GM21528 (cell line): ENCODE data around the gene PLXNA4.

ENCODE experiments used
- ATAC-seq: cut with Tn5 transposase; IDR thresholded peaks from one replicate; pipeline ENCODE4 v1.9.1; 2021; ENCODE audit warnings: mild to moderate bottlenecking, moderate library complexity; ENCODE audit not compliant: unreplicated experiment, low FRiP score

PLXNA4 gene

DNA sequence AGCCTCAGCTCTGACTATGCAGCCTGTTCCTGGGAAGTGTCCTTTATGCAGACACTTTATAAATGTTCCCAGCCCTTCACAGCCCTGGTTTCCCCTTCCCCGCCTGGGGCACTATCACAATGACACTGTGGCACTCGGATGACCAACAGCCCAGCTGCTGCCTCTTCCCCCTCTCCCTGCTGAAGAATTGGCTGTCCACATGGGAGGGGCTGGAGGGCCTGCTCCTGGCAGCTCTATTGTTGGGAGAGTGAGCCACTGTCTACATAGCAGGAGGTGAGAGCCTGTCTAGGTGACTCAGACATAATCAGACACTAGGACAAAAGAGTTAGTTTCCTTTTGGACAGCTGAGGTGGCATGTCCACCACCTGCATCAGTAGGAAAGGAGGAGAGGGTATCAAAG, 437.5 kb downstream of the PLXNA4 start:
- no peak for ATAC-seq

DNA sequence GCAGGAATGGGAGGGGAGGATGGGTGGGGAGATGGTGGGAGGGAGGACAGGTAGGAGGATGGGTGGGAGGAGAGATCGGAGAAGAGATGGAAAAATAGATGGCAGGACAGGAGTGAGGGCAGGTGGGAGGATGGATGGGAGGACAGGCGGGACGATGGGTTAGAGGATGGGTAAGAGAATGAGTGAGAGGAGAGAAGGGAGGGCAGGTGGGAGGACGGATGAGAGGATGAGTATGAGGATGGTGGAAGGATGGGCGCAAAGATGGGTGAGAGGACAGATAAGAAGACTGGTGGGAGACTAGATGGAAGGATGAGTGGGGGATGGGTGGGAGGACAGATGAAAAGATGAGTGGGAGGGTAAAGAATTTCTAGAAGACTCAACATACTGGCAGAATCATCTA, 438.6 kb downstream of the PLXNA4 start:
- ATAC-seq, result no peak

DNA sequence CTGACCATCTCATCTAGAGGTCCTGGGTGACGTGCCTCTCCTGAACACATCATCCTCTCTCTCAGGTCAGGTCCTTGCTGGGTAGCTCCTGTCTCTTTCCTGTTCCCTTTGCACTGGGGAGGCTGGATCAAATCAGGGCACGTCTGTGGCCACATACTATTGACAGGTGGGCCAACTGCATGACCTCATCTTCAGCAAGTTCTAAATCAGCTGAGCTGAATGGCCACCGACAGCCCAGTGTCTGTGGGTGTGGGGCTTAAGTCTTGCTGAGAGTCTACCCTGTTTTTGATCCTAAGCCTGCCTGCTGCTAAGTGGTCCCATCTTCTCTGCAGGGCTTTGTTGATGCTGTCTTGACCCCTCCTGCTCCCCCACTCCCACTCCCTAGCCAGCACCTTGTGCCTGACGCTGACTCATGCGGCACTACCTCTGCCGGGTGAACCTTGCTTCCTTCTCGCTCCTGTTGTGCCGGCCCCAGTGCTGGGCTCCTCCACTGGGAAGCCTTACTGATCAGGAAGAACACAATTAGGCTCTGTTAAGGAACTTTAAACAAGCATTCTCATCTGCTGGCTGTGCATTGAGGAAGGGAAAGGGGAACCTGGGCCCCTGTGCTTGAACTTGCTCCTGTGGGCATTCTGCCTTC, 440.4 kb downstream of the PLXNA4 start:
- ATAC-seq, result no peak

DNA sequence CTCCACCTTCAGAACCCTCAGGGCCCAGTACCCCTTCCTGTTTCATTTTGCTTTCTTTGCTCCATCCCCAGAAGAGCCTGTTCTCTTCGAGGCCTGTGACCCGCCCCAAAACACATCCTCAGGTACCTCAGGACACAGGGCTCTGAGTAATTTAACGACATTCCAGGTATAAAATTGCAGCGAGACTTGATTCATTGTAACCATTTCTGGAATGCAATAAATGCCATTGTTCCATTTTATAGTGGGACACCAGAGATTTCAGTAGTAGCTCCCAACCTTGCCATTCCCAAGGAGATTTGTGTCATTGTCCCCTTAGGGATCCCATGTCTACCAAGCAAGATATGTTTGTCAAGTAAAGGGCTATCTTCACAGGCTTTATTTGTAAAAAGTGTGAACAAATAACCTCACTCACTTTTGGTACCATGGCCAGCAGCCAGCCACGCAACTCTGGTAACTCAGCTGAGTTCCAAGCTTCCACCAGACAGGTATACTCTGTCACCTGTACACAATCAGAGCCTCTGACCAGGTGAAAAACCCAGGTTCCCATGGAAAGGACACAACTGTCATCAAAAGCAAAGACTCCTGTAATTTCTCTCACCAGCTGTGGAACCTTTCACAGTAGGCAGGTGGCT, 441.3 kb downstream of the PLXNA4 start:
- no peak for ATAC-seq

DNA sequence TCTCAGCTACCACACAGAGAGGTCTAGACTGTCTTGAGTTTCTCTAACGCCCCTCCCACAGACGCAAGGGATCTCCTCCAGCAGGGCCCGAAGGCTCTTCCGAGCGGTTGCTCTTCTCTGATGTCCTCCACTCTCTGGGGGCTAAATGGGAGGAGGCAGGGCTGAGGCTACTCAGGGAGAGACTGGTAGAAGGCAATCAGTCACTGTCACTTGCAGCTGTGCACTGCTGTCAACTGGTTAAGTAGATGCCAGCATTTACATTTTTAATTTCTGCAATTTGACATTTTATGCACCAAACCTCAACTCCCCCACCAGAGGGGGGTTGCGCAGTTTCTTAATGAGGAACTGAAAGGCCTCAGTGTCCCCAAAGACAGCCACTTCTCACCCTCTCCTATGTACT, 442.8 kb downstream of the PLXNA4 start:
- ATAC-seq, result no peak

DNA sequence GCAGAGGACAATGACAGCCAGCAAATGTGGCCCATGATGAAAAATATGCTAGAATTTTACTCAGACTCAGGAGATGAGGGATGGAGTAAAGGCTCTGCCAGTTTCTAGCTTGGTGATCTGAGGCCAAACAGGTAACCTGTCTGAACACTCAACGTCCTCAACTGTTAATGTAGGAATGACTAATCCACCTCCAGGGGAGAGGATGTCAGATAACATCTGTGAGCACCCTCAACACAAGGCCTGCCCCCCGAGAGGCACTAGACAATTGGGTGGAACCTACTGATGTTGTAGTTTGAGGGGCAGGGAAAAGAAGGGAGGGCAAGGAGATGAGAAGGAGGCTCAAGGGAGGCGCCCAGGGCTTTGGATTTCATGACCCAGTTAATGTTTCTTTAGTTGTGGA, 445.1 kb downstream of the PLXNA4 start:
- no peak for ATAC-seq

DNA sequence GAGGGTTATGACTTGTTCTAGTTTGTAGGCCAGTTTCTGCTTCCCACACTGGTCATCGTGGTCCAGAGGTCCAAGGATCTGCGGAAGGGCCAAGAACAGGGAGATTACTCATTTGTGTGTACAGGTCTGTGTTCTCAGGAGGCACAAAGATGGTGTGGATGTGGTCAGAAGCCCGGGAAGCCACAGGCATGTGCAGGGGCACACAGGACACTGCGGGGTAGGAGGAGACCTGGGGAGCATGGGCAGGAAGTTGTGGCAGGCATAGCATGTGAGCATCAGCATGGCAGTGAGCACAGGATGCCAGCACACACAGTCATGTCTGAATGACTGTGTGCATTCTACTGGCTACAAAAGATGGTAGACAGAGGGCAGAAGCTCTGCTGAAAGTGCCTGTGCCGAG, 445.8 kb downstream of the PLXNA4 start:
- no peak for ATAC-seq

DNA sequence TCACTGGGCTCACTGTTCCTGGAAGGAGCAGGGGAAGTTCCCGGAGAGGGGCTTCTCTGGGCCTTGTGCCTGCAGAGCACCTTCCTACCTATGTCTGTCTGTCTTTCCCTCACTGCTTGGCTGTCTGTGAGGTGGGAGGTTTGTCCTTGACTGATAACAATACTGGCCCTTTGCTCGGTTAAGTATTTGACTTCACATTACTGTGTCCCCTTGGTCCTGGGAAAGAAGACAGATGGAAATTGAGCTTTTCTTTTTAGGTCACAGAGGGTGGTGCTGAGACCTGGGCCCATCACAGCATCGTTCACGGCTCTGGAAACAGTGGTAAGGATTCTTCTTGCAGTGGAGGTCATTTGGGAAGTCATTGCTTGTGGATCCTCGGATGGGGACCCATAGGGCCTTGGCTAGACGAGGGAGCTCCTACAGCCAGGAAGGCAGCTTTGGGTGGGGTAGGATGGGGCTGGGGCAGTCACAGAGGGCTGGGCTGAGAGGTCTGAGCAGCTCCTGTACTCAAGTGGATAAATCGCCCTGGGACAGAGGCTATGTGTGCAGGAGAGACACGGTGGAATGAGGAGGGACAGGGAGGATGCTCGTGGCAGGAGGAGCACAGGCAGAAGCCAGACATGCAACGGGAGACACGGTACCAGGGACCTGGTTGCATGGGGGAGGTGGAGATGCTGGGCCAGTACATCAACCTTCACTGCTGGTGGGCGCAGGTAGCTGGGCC, 450.2 kb downstream of the PLXNA4 start:
- no peak for ATAC-seq

DNA sequence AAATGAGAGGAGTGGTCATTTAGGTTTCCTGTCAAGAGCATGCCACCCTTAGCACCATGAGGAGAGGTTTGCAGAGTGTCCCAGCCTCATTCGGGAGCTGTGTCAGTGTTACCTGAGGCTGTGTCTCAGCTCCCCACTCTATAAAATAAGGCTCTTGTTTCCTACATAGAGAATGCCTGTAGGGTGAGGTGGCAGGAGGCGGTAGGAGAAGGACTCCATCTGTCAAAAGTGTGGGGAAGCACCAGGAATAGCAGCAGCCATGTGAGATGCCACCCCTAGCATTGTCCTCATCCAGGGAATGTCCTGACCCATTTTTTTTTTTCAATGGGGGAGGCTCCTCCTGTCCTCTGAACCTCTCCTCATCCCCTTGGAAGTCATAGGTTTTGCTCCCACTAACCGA, 451.2 kb downstream of the PLXNA4 start:
- ATAC-seq, result no peak

DNA sequence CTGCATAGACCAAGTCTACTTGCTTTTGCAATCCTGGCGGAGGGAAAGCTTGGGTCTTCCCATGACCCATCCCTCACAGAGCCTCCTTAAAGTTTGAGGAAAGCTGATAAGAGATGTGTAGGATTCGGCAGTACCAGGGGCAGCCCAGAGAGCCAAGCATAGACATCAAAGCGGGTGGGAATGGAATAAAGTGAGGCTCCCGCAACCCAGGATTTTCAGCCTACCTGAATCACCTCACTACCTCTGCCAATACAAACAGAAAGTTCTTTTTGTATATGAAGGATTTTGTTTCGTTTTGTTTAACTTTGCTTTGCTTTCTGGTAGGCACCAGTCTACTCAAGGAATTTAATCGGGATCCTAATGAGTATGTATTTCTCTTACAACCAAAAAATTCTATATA, 451.7 kb downstream of the PLXNA4 start:
- ATAC-seq, result no peak

DNA sequence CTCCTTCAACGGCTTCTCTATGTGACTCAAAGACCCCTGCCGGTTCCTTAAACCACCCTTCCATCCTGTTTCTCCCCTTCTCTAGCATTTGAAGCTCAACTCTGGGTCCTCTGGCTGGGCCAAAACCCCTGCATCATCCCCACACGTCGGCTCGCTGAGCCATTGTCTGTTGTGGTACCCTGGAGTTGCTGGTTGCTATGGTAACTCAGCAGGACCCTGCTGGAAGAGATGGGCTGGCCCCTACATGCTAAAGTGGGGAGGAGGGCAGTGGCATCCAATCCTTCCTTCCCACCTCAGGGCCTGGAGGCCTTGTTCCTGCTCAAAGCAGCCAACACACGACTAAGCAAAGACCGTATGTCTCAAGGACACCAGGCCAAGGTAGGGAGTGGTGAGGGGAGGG, 452.5 kb downstream of the PLXNA4 start:
- no peak for ATAC-seq

DNA sequence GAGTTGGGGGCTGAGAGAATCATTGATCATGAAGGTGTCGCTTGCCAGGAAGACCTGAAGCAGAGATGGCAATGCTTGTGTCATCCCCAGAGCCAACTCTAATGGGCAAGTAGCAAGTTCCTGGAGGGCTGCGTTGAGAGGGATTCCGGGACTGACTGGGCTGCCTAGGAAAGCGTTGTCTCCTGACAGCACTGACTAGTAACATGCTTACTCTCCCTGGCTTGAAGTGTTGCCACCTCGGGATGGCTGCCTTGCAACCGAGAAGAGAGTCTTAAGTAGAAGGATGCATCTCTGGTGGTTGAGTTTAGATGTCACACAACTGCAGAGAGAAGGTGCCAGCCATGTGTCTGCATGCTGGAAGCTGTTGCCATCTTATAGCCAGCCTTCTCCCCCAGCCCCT, 453.4 kb downstream of the PLXNA4 start:
- no peak for ATAC-seq

DNA sequence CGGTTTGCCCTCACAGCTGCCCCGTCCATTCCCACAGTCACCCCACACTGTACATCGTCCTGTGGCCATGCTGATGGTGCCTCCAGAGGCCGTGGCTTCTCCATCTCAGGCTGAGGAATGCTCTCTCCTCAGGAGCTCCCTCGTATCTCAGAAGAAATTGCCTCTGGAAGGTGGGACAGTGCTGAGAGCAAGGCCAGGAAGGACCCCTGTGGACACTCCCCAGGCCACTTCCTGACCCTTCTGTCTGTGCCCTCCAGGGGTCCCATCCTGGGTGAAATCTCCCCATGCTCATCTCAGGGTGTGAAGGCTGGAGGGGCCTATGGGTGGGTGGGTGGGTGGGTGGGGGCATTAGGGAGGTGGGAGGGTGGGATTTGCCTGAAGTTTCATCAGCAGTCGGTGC, 454.3 kb downstream of the PLXNA4 start:
- no peak for ATAC-seq

DNA sequence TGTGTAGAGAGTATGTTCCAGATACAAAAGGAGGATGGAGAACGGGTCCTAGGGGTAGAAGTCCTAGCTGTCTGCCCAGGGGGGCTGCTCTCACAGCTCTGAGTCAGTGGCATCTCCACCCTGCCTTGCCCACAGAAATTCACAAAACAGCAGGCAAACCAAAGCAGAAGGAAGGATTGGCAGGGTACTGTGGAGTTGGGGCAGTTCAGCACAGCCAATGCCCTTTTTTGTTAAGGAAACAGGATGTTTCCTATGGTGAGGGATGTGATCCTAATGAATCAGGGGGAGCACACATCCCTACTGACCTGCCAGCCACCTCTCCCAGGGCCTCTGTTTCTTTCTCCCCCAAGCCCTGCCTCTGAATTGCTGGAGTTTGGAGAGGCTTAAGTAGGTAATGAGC, 457.6 kb downstream of the PLXNA4 start:
- ATAC-seq, result no peak

DNA sequence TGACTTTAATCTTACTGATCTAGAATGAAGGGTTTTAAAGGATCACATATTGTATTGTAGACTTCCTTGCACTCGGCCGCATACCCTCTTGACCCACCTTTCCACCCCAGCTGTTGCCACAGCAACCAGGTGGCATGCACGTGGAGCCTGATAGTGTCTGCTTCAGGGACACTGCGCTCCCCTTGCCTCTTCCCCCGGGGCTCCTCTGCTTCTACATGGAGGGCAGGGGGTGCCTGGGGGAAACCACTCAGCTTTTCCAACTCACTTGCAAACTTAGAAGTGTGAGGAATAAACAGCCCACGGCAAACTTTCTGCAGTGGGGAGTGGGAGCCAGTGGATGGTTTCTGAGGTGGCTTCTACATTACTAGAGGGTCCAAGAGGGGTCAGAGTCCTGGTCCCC, 458.6 kb downstream of the PLXNA4 start:
- no peak for ATAC-seq

DNA sequence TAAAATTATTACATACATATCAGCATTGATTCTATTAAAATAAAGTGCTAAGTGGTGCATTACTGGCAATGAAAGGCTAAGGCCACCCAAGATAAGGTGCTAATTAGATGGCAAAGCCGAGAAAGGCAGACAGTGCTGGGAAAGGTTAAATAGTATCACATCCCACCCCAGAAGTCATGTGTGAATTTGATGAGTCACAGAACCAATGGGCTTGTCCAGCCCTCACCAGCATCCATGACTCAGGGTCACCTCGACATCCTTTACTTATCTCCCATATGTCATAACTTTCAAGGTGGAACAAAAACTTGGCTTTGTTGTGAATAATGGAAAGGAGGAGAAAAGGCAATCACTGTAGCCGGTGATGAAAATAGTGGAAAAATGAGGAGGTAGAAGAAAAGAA, 459.1 kb downstream of the PLXNA4 start:
- no peak for ATAC-seq

DNA sequence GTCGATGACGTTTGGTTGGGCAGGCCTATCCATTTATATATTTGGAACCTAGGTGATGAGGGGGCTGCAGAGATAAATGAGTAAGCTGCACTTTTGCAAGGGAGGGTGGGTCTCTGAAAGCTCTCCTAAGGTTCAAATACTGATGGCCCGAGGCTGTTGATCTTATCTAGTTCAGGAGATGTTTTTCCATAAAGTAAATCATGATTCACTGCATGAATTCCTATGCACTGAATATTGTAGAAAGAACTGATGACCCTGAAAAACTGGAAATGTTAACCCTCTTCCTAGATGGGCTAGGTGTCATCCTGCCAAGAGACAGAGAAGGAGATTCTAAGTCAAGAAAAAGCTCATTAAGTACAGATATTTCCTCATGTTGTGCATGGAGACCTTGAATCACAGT, 459.9 kb downstream of the PLXNA4 start:
- ATAC-seq, result no peak

DNA sequence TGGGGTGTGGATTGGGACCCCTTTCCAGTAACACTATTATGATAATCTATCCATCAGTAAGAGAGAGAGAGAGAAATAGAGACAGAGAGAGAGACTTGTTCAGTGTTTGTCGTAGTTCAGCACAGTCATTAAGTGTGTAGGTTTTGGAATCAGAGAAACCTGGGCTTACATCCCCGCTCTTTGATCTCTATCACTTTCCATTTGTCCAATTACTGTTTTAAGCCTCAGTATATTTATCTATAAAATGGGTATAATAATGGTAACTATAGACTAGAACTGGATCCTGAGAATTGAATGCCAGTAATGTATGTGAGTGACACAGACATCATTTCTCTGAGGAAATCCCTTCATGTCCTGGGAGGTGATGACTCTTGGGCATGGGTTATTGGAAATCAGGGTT, 460.5 kb downstream of the PLXNA4 start:
- ATAC-seq, result no peak

DNA sequence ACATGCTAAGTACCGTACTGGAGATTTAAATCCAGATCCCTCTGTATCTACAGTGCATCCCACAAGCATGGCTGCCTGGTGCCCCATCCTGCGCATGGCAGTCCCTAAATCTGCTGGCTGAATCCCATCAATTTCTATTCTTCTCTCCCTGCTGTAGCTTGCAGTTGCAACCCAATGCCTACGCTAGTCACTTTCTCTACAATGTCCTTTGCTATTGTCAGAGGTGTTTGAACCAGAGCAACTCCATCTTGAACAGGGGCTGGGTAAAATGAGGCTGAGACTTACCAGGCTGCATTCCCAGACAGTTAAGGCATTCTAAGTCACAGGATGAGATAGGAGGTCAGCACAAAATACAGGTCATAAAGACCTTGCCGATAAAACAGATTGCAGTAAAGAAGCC, 461.2 kb downstream of the PLXNA4 start:
- no peak for ATAC-seq

DNA sequence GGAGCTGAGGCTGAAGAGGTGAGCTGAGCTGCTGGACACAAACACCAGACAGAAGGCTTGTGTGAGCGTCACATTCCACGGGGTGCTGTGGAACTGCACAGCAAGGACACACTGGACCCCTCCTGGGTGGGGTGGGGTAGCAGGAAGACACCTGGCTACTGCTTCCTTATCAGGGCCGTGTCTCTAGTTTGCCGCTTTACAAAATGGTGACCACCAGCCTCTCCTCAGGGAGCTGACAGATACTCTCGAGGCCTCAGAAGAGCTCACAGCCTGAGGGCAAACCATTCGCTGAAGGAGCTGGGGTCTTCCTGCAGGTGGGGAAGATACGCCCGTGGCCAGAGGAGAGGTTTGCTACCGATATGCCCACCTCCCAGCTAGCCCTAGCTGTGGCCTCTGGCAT, 461.9 kb downstream of the PLXNA4 start:
- no peak for ATAC-seq

DNA sequence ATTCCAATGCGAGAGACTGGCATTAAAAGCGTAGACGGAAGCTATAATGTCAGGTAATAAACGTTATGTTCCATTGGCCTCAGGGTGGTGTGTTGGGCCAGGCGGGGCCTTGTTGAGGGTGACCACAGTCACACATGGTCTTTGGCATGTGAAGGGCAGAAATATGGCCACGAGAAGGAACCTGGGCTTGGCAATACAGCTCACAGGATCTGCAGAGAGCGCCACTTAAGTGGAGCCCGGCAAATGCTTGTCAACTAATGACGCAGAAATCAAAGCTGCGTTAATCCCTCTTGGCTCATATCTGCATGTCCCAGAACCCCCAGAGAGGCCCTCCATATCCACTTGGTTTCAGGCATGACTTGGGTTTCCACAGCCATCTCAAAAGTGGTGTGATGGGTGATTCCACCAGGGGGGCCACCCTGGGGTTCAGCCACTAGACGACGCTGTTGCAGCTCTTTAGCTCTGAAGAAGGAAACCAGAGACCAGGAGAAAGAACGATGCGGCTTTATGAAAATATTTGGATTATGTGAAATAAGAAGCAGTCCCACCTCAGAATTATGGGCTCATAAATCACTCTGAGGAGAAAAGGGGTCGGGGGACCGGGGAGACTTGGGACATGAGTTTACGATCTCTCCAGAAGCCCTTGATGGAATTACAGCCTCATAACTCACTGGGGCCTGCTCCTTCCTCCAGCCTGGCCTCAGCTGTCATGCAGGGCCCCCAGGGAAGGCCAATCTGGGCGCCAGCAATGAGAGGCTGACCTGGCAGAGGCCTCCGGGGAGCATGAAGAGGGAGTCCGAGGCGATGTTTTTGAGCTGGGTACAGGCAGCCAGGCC, 462.5 kb downstream of the PLXNA4 start:
- ATAC-seq, result no peak
